ENCODE results near the gene NPFFR2.
"Not testable (repeated sequence)": the region's sequence is repeated elsewhere in the genome, so short reads cannot be mapped to it uniquely, and the experiment has no call there.

The NPFFR2 gene

GRCh38 chr4:72118017-72118416, 86.2 kb downstream of the NPFFR2 start:
- Histone ChIP-seq H3K27me3 (ENCODE audit: control insufficient read depth, insufficient read depth, low read length) (no peaks in the 10 kb centered on the region), H3K36me3 (ENCODE audit: control insufficient read depth, insufficient read depth, low read length) (no peaks in the 10 kb centered on the region), H3K9ac (ENCODE audit: low read length) (no peak overlapping the region), H3K4me3 (ENCODE audit: low read length) (no peak overlapping the region), H3K9me3 (ENCODE audit: control insufficient read depth, low read length) (no peaks in the 10 kb centered on the region), H3K4me1 (ENCODE audit: control insufficient read depth, insufficient read depth, low read length) (no peaks in the 10 kb centered on the region)

- no peaks in the 10 kb centered on the region for H3K9me3 ChIP-seq (ENCODE audit: control insufficient read depth, low read length)
Observed at GRCh38 chr4:72119946-72120345, 88.1 kb downstream of the NPFFR2 start.

GRCh38 chr4:72128741-72129140, 96.9 kb downstream of the NPFFR2 start:
- Histone ChIP-seq H3K4me1 (ENCODE audit: control insufficient read depth, insufficient read depth, low read length) (no peaks in the 10 kb centered on the region), H3K9me3 (ENCODE audit: control insufficient read depth, low read length) (no peaks in the 10 kb centered on the region), H3K27me3 (ENCODE audit: control insufficient read depth, insufficient read depth, low read length) (no peaks in the 10 kb centered on the region), H3K9ac (ENCODE audit: low read length) (no peak overlapping the region), H3K4me3 (ENCODE audit: low read length) (no peak overlapping the region), H3K36me3 (ENCODE audit: control insufficient read depth, insufficient read depth, low read length) (no peaks in the 10 kb centered on the region)

More at GRCh38 chr4:72119946-72120345, 88.1 kb downstream of the NPFFR2 start:
- Histone ChIP-seq H3K36me3 (ENCODE audit: control insufficient read depth, insufficient read depth, low read length) (no peaks in the 10 kb centered on the region), H3K9ac (ENCODE audit: low read length) (no peak overlapping the region), H3K27me3 (ENCODE audit: control insufficient read depth, insufficient read depth, low read length) (no peaks in the 10 kb centered on the region), H3K4me1 (ENCODE audit: control insufficient read depth, insufficient read depth, low read length) (no peaks in the 10 kb centered on the region), H3K4me3 (ENCODE audit: low read length) (no peak overlapping the region)

GRCh38 chr4:72136429-72136828, 104.6 kb downstream of the NPFFR2 start:
- no peaks in the 10 kb centered on the region for H3K4me1 ChIP-seq (ENCODE audit: control insufficient read depth, insufficient read depth, low read length)
- no peaks in the 10 kb centered on the region for H3K36me3 ChIP-seq (ENCODE audit: control insufficient read depth, insufficient read depth, low read length)
- no peaks in the 10 kb centered on the region for H3K27me3 ChIP-seq (ENCODE audit: control insufficient read depth, insufficient read depth, low read length)
- no peak overlapping the region for H3K4me3 ChIP-seq (ENCODE audit: low read length)
- H3K9me3 ChIP-seq (ENCODE audit: control insufficient read depth, low read length), result no peaks in the 10 kb centered on the region
- no peak overlapping the region for H3K9ac ChIP-seq (ENCODE audit: low read length)

- not testable (repeated sequence) for H3K4me3 ChIP-seq (ENCODE audit: low read length)
Observed at GRCh38 chr4:72139997-72140396, 108.2 kb downstream of the NPFFR2 start.

GRCh38 chr4:72144241-72144640, 112.4 kb downstream of the NPFFR2 start:
- Histone ChIP-seq H3K4me1 (ENCODE audit: control insufficient read depth, insufficient read depth, low read length) (no peaks in the 10 kb centered on the region), H3K27me3 (ENCODE audit: control insufficient read depth, insufficient read depth, low read length) (no peaks in the 10 kb centered on the region), H3K9ac (ENCODE audit: low read length) (no peak overlapping the region), H3K4me3 (ENCODE audit: low read length) (no peak overlapping the region), H3K9me3 (ENCODE audit: control insufficient read depth, low read length) (no peaks in the 10 kb centered on the region), H3K36me3 (ENCODE audit: control insufficient read depth, insufficient read depth, low read length) (no peaks in the 10 kb centered on the region)

More at GRCh38 chr4:72139997-72140396, 108.2 kb downstream of the NPFFR2 start:
- not testable (repeated sequence) for H3K9me3 ChIP-seq (ENCODE audit: control insufficient read depth, low read length); H3K27me3 ChIP-seq (ENCODE audit: control insufficient read depth, insufficient read depth, low read length); H3K4me1 ChIP-seq (ENCODE audit: control insufficient read depth, insufficient read depth, low read length); H3K36me3 ChIP-seq (ENCODE audit: control insufficient read depth, insufficient read depth, low read length); H3K9ac ChIP-seq (ENCODE audit: low read length)

- Histone ChIP-seq H3K9ac (ENCODE audit: low read length) (no peak overlapping the region), H3K9me3 (ENCODE audit: control insufficient read depth, low read length) (no peaks in the 10 kb centered on the region), H3K27me3 (ENCODE audit: control insufficient read depth, insufficient read depth, low read length) (no peaks in the 10 kb centered on the region), H3K36me3 (ENCODE audit: control insufficient read depth, insufficient read depth, low read length) (no peaks in the 10 kb centered on the region), H3K4me3 (ENCODE audit: low read length) (no peak overlapping the region), H3K4me1 (ENCODE audit: control insufficient read depth, insufficient read depth, low read length) (no peaks in the 10 kb centered on the region)
Observed at GRCh38 chr4:72152731-72153130, 120.9 kb downstream of the NPFFR2 start.

GRCh38 chr4:72153634-72154033, 121.8 kb downstream of the NPFFR2 start:
- H3K36me3 ChIP-seq (ENCODE audit: control insufficient read depth, insufficient read depth, low read length); H3K9ac ChIP-seq (ENCODE audit: low read length); H3K9me3 ChIP-seq (ENCODE audit: control insufficient read depth, low read length); H3K27me3 ChIP-seq (ENCODE audit: control insufficient read depth, insufficient read depth, low read length); H3K4me3 ChIP-seq (ENCODE audit: low read length); H3K4me1 ChIP-seq (ENCODE audit: control insufficient read depth, insufficient read depth, low read length): not testable (repeated sequence)

GRCh38 chr4:72169285-72169684, 137.5 kb downstream of the NPFFR2 start:
- H3K9me3 ChIP-seq (ENCODE audit: control insufficient read depth, low read length); H3K4me3 ChIP-seq (ENCODE audit: low read length); H3K27me3 ChIP-seq (ENCODE audit: control insufficient read depth, insufficient read depth, low read length); H3K9ac ChIP-seq (ENCODE audit: low read length); H3K4me1 ChIP-seq (ENCODE audit: control insufficient read depth, insufficient read depth, low read length); H3K36me3 ChIP-seq (ENCODE audit: control insufficient read depth, insufficient read depth, low read length): not testable (repeated sequence)

- H3K27me3 ChIP-seq (ENCODE audit: control insufficient read depth, insufficient read depth, low read length), result no peaks in the 10 kb centered on the region
- no peaks in the 10 kb centered on the region for H3K9me3 ChIP-seq (ENCODE audit: control insufficient read depth, low read length)
- H3K9ac ChIP-seq (ENCODE audit: low read length), result no peak overlapping the region
- H3K4me1 ChIP-seq (ENCODE audit: control insufficient read depth, insufficient read depth, low read length), result no peaks in the 10 kb centered on the region
- H3K36me3 ChIP-seq (ENCODE audit: control insufficient read depth, insufficient read depth, low read length), result no peaks in the 10 kb centered on the region
- H3K4me3 ChIP-seq (ENCODE audit: low read length), result no peak overlapping the region
Observed at GRCh38 chr4:72169861-72170260, 138.1 kb downstream of the NPFFR2 start.

GRCh38 chr4:72171761-72172160, 140.0 kb downstream of the NPFFR2 start:
- H3K4me3 ChIP-seq (ENCODE audit: low read length), result no peak overlapping the region
- H3K27me3 ChIP-seq (ENCODE audit: control insufficient read depth, insufficient read depth, low read length), result no peaks in the 10 kb centered on the region
- no peaks in the 10 kb centered on the region for H3K36me3 ChIP-seq (ENCODE audit: control insufficient read depth, insufficient read depth, low read length)
- H3K4me1 ChIP-seq (ENCODE audit: control insufficient read depth, insufficient read depth, low read length), result no peaks in the 10 kb centered on the region
- no peak overlapping the region for H3K9ac ChIP-seq (ENCODE audit: low read length)
- no peaks in the 10 kb centered on the region for H3K9me3 ChIP-seq (ENCODE audit: control insufficient read depth, low read length)

- Histone ChIP-seq H3K27me3 (ENCODE audit: control insufficient read depth, insufficient read depth, low read length) (no peaks in the 10 kb centered on the region), H3K9ac (ENCODE audit: low read length) (no peak overlapping the region), H3K9me3 (ENCODE audit: control insufficient read depth, low read length) (no peaks in the 10 kb centered on the region), H3K4me3 (ENCODE audit: low read length) (no peak overlapping the region), H3K4me1 (ENCODE audit: control insufficient read depth, insufficient read depth, low read length) (no peaks in the 10 kb centered on the region), H3K36me3 (ENCODE audit: control insufficient read depth, insufficient read depth, low read length) (no peaks in the 10 kb centered on the region)
Observed at GRCh38 chr4:72179342-72179741, 147.5 kb downstream of the NPFFR2 start.

GRCh38 chr4:72186714-72187113, 154.9 kb downstream of the NPFFR2 start:
- no peak overlapping the region for H3K9ac ChIP-seq (ENCODE audit: low read length)
- H3K4me1 ChIP-seq (ENCODE audit: control insufficient read depth, insufficient read depth, low read length), result no peaks in the 10 kb centered on the region
- H3K27me3 ChIP-seq (ENCODE audit: control insufficient read depth, insufficient read depth, low read length), result no peaks in the 10 kb centered on the region
- H3K36me3 ChIP-seq (ENCODE audit: control insufficient read depth, insufficient read depth, low read length), result no peaks in the 10 kb centered on the region
- H3K4me3 ChIP-seq (ENCODE audit: low read length), result no peak overlapping the region
- H3K9me3 ChIP-seq (ENCODE audit: control insufficient read depth, low read length), result no peaks in the 10 kb centered on the region

All from mucosa of stomach (tissue), 1 donor.